ENCODE results near the gene CNOT11.

CNOT11 gene

GRCh38 chr2:101253703-101254450 is 1.2 kb downstream of the CNOT11 start:
- Histone ChIP-seq H2AK5ac (ENCODE audit: low read length, severe bottlenecking) (no peak overlapping the region), H3K4me1 (ENCODE audit: control insufficient read depth, insufficient read depth, low read depth, low read length) (peaks cover 13% of the 10 kb centered on the region), H2BK5ac (ENCODE audit: low read depth, low read length, poor library complexity, severe bottlenecking) (no peak overlapping the region), H3K4ac (ENCODE audit: low read depth in 1 of 2, low read length in 2 of 2) (peak overlapping the region in 1 of 2 experiments; percentile 99), H2BK120ac (ENCODE audit: low read depth, low read length) (no peak overlapping the region), H4K8ac (ENCODE audit: low read length) (no peak overlapping the region), H3K27me3 (ENCODE audit: control insufficient read depth in 1 of 2, insufficient read depth in 1 of 2, low read length in 2 of 2) (no peaks in the 10 kb centered on the region), H2BK15ac (ENCODE audit: low read depth, poor library complexity, severe bottlenecking) (no peak overlapping the region), H3K9me3 (ENCODE audit: control insufficient read depth, low read length) (no peaks in the 10 kb centered on the region), H3K36me3 (ENCODE audit: control insufficient read depth in 1 of 2, insufficient read depth in 2 of 2, low read depth in 1 of 2, low read length in 2 of 2) (peaks cover 8 to 9% of the 10 kb centered on the region in 2 experiments), H3K23ac (ENCODE audit: low read length in 2 of 2) (peak overlapping the region in 1 of 2 experiments; percentile 98), H3K4me3 (ENCODE audit: insufficient read depth in 1 of 2, low read depth in 1 of 2, low read length in 2 of 2) (peak overlapping the region; percentile 82 to 87), H3K18ac (ENCODE audit: low read depth in 1 of 2, low read length in 2 of 2) (peak overlapping the region in 1 of 2 experiments; percentile 95), H4K91ac (ENCODE audit: low read length) (no peak overlapping the region), H3K9ac (ENCODE audit: low read length) (peak overlapping the region; percentile 91), H3K27ac (ENCODE audit: low read length, poor library complexity, severe bottlenecking) (no peak overlapping the region), H2BK12ac (ENCODE audit: low read length in 2 of 2) (peak overlapping the region in 1 of 2 experiments; percentile 44), H2AFZ (ENCODE audit: low read depth, low read length) (no peak overlapping the region), H3K79me1 (replicated peaks; ENCODE audit: low read length, poor library complexity, severe bottlenecking) (peaks cover 11% of the 10 kb centered on the region), H3K4me2 (ENCODE audit: low read length, poor library complexity, severe bottlenecking) (peak overlapping the region; percentile 98), H3K14ac (ENCODE audit: low read length in 2 of 2) (no peak overlapping the region)
- 51% methylated on average over 17 of the region's 17 CpGs for WGBS
- DNase-seq: peak; percentile 24

DNA sequence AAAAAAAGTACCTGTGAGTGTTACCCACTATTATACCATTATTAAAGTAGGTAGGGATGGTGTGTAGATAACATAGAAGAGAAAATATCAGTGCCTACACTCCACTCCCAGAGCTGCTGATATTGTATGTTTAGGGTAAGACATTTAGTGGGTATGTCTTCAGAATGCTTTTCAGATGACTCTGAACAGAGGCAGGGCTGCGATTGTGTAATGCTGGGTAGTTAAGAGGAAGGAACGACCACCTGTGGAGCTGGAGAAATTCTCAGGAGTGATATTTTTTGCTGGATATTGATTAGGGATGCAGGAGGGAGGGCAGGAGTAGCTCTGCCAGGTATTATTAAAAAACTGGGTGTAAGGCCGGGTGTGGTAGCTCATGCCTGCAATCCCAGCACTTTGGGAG is 2.8 kb downstream of the CNOT11 start:
- Histone ChIP-seq H2BK12ac (ENCODE audit: low read length in 2 of 2) (no peak overlapping the region), H4K8ac (ENCODE audit: low read length) (no peak overlapping the region), H3K9me3 (ENCODE audit: control insufficient read depth, low read length) (no peaks in the 10 kb centered on the region), H3K36me3 (ENCODE audit: control insufficient read depth in 1 of 2, insufficient read depth in 2 of 2, low read depth in 1 of 2, low read length in 2 of 2) (peaks cover 11 to 19% of the 10 kb centered on the region in 2 experiments), H3K27ac (ENCODE audit: low read length, poor library complexity, severe bottlenecking) (no peak overlapping the region), H3K27me3 (ENCODE audit: control insufficient read depth in 1 of 2, insufficient read depth in 1 of 2, low read length in 2 of 2) (no peaks in the 10 kb centered on the region), H3K4me1 (ENCODE audit: control insufficient read depth, insufficient read depth, low read depth, low read length) (peaks cover 13% of the 10 kb centered on the region), H3K4ac (ENCODE audit: low read depth in 1 of 2, low read length in 2 of 2) (no peak overlapping the region), H3K23ac (ENCODE audit: low read length in 2 of 2) (no peak overlapping the region), H3K14ac (ENCODE audit: low read length in 2 of 2) (no peak overlapping the region), H2BK120ac (ENCODE audit: low read depth, low read length) (no peak overlapping the region), H2BK15ac (ENCODE audit: low read depth, poor library complexity, severe bottlenecking) (no peak overlapping the region), H2AK5ac (ENCODE audit: low read length, severe bottlenecking) (no peak overlapping the region), H3K4me3 (ENCODE audit: insufficient read depth in 1 of 2, low read depth in 1 of 2, low read length in 2 of 2) (peak overlapping the region in 1 of 2 experiments; percentile 21), H3K18ac (ENCODE audit: low read depth in 1 of 2, low read length in 2 of 2) (no peak overlapping the region), H2BK5ac (ENCODE audit: low read depth, low read length, poor library complexity, severe bottlenecking) (no peak overlapping the region), H2AFZ (ENCODE audit: low read depth, low read length) (no peak overlapping the region), H3K4me2 (ENCODE audit: low read length, poor library complexity, severe bottlenecking) (no peak overlapping the region), H3K9ac (ENCODE audit: low read length) (no peak overlapping the region), H4K91ac (ENCODE audit: low read length) (no peak overlapping the region), H3K79me1 (replicated peaks; ENCODE audit: low read length, poor library complexity, severe bottlenecking) (peaks cover 16% of the 10 kb centered on the region)
- 86% methylated on average over 3 of the region's 3 CpGs for WGBS
- DNase-seq: peak; percentile 24

DNA sequence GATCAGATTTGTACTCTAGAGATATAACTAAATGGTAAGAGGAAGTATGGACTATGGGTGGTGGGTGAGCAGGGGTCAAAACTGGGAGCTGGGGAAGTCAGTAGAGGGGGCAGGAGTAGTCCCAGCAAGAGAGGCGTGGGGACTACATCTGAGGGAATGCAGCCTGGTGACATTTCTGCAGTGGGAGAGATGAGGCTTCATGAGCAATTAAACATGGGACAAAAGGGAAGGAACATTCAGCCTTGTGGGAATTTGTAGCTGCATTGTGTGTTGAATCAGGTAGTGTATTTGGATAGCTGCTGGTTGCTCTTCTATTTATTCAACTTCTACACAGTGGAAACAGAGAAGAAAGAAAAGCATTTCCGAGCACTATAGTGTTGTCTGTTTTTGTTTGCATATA is 3.6 kb downstream of the CNOT11 start:
- WGBS: 92% methylated on average over 2 of the region's 2 CpGs
- no peak overlapping the region for H2BK120ac ChIP-seq (ENCODE audit: low read depth, low read length)
- H3K9ac ChIP-seq (ENCODE audit: low read length): no peak overlapping the region
- H3K14ac ChIP-seq (ENCODE audit: low read length in 2 of 2): no peak overlapping the region
- no peak overlapping the region for H2BK15ac ChIP-seq (ENCODE audit: low read depth, poor library complexity, severe bottlenecking)
- no peaks in the 10 kb centered on the region for H3K27me3 ChIP-seq (ENCODE audit: control insufficient read depth in 1 of 2, insufficient read depth in 1 of 2, low read length in 2 of 2)
- no peak overlapping the region for H2AK5ac ChIP-seq (ENCODE audit: low read length, severe bottlenecking)
- no peak overlapping the region for H3K27ac ChIP-seq (ENCODE audit: low read length, poor library complexity, severe bottlenecking)
- no peak overlapping the region for H2BK5ac ChIP-seq (ENCODE audit: low read depth, low read length, poor library complexity, severe bottlenecking)
- no peak overlapping the region for H4K8ac ChIP-seq (ENCODE audit: low read length)
- no peak overlapping the region for H3K4me2 ChIP-seq (ENCODE audit: low read length, poor library complexity, severe bottlenecking)
- H3K36me3 ChIP-seq (ENCODE audit: control insufficient read depth in 1 of 2, insufficient read depth in 2 of 2, low read depth in 1 of 2, low read length in 2 of 2): peaks cover 14 to 27% of the 10 kb centered on the region in 2 experiments
- H3K9me3 ChIP-seq (ENCODE audit: control insufficient read depth, low read length): no peaks in the 10 kb centered on the region
- H3K18ac ChIP-seq (ENCODE audit: low read depth in 1 of 2, low read length in 2 of 2): no peak overlapping the region
- H2BK12ac ChIP-seq (ENCODE audit: low read length in 2 of 2): no peak overlapping the region
- H2AFZ ChIP-seq (ENCODE audit: low read depth, low read length): no peak overlapping the region
- H4K91ac ChIP-seq (ENCODE audit: low read length): no peak overlapping the region
- no peak for DNase-seq
- peaks cover 12% of the 10 kb centered on the region for H3K4me1 ChIP-seq (ENCODE audit: control insufficient read depth, insufficient read depth, low read depth, low read length)
- peak overlapping the region in 1 of 2 experiments; percentile 38 for H3K4me3 ChIP-seq (ENCODE audit: insufficient read depth in 1 of 2, low read depth in 1 of 2, low read length in 2 of 2)
- H3K23ac ChIP-seq (ENCODE audit: low read length in 2 of 2): no peak overlapping the region
- H3K79me1 ChIP-seq (replicated peaks; ENCODE audit: low read length, poor library complexity, severe bottlenecking): peaks cover 20% of the 10 kb centered on the region
- no peak overlapping the region for H3K4ac ChIP-seq (ENCODE audit: low read depth in 1 of 2, low read length in 2 of 2)

- peaks cover 10% of the 10 kb centered on the region for H3K4me1 ChIP-seq (ENCODE audit: control insufficient read depth, insufficient read depth, low read depth, low read length)
- H2BK15ac ChIP-seq (ENCODE audit: low read depth, poor library complexity, severe bottlenecking): no peak overlapping the region
- no peak overlapping the region for H4K91ac ChIP-seq (ENCODE audit: low read length)
- H2BK5ac ChIP-seq (ENCODE audit: low read depth, low read length, poor library complexity, severe bottlenecking): no peak overlapping the region
- H3K79me1 ChIP-seq (replicated peaks; ENCODE audit: low read length, poor library complexity, severe bottlenecking): peaks cover 23% of the 10 kb centered on the region
- H3K4ac ChIP-seq (ENCODE audit: low read depth in 1 of 2, low read length in 2 of 2): no peak overlapping the region
- peaks cover 14 to 48% of the 10 kb centered on the region in 2 experiments for H3K36me3 ChIP-seq (ENCODE audit: control insufficient read depth in 1 of 2, insufficient read depth in 2 of 2, low read depth in 1 of 2, low read length in 2 of 2)
- no peak overlapping the region for H3K18ac ChIP-seq (ENCODE audit: low read depth in 1 of 2, low read length in 2 of 2)
- H3K27ac ChIP-seq (ENCODE audit: low read length, poor library complexity, severe bottlenecking): no peak overlapping the region
- H3K14ac ChIP-seq (ENCODE audit: low read length in 2 of 2): no peak overlapping the region
- H3K9me3 ChIP-seq (ENCODE audit: control insufficient read depth, low read length): no peaks in the 10 kb centered on the region
- no peak overlapping the region for H2AFZ ChIP-seq (ENCODE audit: low read depth, low read length)
- H2BK120ac ChIP-seq (ENCODE audit: low read depth, low read length): no peak overlapping the region
- H2AK5ac ChIP-seq (ENCODE audit: low read length, severe bottlenecking): no peak overlapping the region
- no peak overlapping the region for H3K4me2 ChIP-seq (ENCODE audit: low read length, poor library complexity, severe bottlenecking)
- H4K8ac ChIP-seq (ENCODE audit: low read length): no peak overlapping the region
- 97% methylated on average over 8 of the region's 8 CpGs for WGBS
- H3K27me3 ChIP-seq (ENCODE audit: control insufficient read depth in 1 of 2, insufficient read depth in 1 of 2, low read length in 2 of 2): no peaks in the 10 kb centered on the region
- DNase-seq: no peak
- H3K23ac ChIP-seq (ENCODE audit: low read length in 2 of 2): no peak overlapping the region
- no peak overlapping the region for H2BK12ac ChIP-seq (ENCODE audit: low read length in 2 of 2)
- no peak overlapping the region for H3K9ac ChIP-seq (ENCODE audit: low read length)
- H3K4me3 ChIP-seq (ENCODE audit: insufficient read depth in 1 of 2, low read depth in 1 of 2, low read length in 2 of 2): no peak overlapping the region
Observed at GRCh38 chr2:101258804-101259203, 6.1 kb downstream of the CNOT11 start.

Measured in mesenchymal stem cell (in vitro differentiated cells and primary cell).